HUDEP-2 (cell line): ENCODE results near the gene EEFSEC.

Experiments used
- DNase-seq, 76 experiments: peaks; one replicate each; lab custom pipeline; 2025; ENCODE audit not compliant: unreplicated experiment in 76 of 76; lab: John Stamatoyannopoulos, UW

EEFSEC gene

DNA sequence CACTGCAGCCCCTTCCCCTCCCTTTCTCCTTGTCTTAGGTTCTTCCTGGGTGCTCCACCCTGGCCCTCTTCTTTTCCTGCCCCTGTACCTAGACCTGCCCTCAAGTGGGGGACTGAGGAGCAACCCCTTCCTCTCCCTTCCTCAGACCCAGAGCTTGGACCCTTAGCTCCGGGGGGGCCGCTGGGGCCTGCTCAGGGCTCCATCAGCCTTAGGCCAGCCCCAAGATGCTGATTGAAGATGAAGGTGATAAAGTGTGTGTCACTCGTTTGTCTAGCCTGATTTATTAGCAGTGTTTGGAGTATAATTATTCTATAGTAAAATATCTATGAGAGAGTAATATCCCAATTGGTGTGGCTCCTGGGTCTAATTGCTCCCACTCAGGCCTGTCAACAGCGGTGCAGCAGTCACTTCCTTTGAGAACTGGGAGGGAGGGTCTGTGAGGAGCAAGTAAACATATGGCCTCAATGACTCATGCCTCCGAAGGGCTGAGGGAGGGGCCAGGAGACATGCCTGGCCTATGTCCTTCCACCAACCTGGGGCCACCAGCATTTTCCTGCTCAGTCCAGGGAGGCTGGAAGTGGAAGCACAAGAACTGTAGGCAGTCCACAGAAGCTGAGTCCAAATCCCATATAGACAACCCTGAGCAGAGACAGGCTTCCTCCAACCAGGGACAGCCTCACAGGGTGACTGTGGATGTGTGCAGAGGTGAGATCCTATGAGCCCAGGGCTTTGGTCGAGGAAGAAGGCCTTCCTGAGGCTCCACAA lies 190.2 kb downstream of the EEFSEC start:
- DNase-seq = peak in 2 of 76 experiments; percentile 1 to 7

DNA sequence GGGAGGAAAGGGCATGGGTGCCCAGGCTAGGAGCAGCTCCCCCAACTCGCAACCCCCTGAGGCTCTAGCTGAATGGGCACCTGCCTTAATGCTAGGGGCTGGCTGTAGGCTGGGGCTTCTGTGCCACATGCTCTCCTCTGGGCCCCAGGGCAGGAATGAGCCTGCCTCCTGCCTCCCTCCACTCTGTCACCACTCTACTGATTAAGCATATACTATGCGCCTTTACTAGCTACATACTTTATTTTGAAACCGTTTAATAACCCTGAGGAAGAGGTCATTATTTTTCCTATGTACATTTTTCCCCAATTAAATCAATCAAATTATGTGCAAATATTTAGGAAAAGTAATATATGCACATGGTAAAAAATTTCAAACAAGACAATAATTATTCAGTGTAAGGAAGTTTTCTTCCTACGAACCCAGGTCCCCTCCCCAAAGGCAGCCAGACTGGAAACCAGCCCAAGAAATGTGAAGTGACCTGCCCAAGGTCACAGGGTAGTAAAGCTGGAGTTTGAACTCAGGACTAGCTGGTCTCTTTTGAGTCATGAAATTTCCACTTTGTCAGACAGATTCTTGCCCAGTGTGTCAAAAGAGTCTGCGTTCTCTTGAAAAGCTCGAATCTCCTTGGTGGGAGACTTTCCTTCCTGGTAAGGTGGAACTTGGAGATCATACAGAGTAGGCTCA lies 190.9 kb downstream of the EEFSEC start:
- DNase-seq = no peak

DNA sequence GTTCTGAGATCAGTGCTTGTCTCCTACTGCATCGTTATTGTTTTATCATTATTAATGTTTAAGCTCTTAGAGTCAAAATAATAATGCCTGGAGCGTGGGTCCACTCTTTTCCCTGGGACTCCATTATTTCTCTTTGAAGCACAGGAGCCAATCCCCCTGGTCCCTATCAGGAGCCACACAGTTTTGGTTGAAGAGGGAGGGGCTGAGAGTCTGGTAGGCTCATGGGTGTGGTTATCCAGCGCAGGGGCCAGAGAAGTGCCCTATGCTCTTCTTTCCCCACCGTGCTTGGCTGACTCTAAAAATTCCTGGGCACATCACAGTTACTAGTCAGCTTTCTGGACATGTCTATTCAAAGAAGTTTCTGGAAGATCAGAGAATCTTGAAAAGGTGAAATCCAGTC lies 191.9 kb downstream of the EEFSEC start:
- DNase-seq = peak in 5 of 76 experiments; percentile 5 to 23 (median 12)

DNA sequence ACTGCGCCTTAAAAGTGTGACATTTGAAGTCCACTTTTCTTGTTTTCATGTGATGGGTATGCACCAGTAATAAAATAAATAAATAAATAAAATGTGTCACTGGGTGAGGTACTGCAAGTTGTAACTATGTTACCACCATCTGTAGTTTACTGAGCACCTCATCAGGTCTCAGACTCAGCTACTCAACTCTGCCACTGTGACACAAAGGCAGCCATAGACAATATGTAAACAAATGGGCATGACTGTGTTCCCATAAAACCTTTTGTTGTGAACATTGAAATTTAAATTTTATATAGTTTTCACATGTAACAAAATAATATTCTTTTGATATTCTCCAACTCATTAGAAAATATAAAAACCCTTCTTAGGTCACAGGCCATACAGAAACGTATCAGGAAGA lies 193.3 kb downstream of the EEFSEC start:
- DNase-seq = no peak

DNA sequence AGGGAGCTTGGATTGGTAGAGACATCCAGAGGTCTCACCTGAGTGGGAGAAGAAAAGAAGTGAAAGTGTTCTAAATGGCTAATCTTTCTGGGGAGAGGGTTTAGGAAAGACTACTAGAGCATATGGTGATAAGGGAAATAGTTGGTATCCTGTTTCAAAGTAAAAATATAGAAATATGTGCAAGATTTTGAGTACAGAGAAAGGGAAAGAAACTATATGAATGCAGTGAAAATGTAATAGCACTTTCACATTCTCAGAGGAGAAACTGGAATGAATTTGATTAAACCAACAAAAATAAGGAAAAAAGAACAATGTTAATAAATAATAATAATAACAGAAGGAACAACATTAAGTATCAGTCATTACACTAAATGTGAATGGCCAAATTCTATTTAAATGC lies 194.0 kb downstream of the EEFSEC start:
- DNase-seq = no peak

DNA sequence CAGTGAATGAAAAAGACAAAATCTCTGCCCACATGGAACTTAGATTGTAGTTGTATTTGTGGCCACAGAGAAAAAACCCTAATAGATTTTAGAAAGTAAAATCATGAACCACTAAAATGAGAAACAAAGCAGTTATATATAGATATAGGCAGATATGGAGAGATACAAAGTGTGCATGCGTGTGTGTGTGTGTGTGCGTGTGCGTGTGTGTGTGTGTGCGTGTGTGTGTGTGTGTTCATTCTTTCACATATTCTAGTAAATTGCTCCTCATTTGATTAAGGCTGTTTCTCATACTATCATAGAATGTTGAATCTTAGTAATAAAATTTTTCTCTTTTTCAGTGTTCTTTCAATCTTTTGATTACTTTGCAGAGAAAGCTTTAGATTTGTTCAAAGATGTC lies 194.8 kb downstream of the EEFSEC start:
- no peak for DNase-seq

DNA sequence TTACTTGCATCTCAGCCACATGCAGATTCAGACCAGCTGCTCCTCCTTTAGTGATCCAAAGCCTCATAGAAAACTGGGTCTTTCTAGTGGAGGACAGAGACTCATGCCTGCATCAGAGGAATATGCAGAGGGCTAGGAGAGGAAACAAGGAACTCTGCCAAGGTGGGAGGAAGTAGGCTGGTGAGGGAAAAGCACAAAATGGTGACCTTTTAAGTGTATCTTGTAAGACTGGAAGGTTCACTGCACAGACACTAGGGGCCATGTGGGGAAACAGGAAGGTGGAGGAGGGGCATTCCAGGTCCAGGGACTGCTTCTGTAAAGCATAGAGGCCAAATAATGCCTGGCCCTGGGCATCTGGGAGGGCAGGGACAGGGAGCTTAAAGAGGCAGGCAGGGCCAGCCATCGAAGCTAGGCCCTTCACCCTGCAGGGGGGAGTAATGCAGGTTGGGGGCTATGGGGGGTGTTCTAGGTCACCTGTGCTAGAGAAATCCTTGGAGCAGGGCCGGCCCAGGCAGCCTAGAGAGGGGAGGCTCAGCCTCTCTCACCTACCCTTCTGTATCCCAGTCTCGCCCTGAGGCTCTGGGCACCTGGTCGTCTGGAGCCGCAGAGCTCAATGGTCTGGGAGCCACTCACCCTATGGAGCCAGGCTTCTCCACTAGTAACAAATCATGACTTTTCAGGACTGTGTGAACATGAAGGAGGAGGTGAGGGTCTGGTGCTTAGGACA lies 195.7 kb downstream of the EEFSEC start:
- no peak for DNase-seq

DNA sequence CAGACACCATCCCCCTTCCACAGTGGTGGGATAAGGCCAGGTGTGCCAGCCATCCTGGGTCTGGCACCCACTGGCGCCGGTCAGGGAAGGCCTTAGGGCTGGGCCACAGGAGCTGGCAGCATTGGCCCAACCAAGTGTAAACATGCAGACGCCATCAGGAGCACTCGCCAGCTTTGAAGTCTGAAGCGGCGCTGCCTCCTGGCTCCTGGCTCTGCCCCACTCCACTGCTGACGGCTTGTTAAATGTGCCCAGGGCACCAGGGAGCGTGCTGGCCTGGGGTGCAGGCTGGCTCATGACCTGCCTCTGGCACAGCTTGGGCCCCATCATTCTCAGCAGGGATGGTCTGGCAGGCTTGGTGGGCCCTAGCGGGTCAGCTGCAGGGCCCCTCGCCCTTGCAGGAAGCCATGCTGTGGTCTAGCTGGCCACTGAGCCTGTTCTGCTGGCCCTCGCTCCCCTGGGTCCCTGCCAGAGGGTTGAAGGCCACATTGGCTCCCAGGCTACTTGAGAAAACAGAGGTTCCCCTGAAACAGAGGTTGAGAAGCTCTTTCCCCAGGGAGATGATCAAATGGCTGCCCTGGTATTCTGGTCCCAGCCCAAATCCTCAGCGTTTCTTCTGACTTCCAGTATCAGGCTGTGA lies 196.8 kb downstream of the EEFSEC start:
- no peak for DNase-seq

DNA sequence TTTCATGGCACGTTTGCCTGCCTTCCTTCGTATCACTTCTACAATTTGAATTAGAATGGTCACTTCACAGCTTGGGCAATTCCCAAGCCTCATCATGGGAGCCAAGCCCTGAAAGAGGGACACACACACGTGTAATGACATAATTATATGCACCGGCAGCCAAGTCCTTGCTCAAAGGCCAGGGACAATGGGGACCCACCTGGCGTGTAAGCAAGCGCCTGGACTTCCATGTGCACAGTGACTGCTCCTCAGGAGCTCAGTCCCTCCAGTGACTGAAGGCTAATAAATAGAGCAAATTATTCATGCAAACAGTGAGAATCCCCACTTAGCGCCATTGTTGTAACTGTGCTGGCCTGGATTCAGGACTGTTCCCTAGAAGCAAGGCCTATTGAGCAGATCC lies 198.3 kb downstream of the EEFSEC start:
- no peak for DNase-seq

DNA sequence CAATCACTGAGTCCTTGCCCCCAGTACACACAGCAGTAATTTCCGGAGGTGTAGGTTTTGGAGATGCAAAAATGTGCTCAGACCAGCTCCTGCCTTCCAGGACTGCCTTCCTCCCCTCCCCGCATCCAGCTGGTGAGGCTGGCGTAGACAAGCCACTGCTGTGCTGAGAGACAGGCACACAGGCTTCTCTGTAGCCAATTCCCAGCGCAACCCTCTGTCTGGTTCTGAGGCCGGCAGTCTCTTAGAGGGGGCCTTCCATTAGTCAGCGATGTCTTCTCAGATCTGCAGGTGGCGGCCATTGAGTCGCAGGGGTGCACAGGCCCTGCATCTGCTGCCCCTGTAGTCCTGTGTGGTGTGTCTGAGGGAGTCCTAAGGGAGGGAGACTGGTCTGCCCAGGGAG lies 199.0 kb downstream of the EEFSEC start:
- no peak for DNase-seq

DNA sequence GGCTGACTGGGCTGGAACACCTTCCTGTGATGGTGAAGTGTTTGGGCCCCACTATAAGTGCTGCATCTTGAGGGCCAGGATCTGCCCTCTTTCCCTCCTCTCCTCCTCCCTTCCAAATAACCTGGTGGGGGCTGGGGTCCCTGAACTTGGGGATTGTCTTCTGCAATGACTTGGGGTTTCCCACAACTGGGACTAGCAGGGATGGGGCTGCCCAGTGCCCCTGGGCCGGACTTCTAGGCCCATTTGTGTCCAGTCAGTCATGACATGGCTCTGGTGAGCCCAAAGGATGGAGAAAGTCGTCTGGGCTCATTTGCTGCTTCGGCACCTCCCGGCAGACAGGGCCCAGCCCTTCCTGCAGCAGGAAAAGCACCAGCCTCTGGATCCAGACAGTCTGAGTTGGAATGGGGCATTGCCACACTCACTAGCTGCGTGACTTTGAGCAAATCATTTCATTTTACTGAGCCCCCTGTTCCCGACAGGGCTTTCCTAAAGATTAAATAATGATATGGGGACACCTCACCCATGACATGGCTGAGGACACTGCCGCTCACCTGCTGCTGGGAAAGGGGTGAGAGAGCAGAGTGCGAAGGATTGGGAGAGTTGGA lies 200.2 kb downstream of the EEFSEC start:
- DNase-seq = no peak

DNA sequence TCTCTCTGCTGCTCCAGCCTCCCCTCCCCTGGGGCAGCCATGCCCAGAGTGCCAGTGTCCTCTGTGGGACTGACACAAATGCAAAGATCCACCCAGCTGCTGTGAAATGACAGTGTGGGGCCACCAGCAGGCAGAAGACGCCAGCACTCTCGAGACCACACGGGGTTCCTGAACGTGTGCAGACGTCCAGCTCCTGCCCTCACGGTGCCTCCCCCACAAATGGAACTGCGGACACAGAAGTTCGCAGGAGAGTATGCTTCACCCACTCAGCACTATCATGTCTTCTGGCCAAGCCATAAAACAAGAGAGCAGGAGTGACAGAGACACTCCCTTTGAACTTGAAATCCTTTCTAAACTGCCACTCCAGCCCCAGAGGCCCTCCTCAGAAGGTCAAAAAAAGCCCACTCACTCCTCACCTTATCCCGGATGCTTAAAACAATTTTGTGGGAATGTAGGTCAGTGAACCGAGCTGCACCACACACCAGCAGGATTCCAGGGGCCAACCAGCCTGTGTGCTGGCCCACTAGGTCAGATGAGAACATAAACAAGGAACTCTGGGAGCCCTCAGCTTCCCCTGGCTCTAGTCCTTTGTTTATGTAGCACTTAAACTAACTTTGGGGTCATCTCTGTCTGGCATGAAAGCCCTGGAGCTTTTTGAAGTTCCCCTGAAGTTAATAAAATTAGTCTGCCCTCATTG lies 200.9 kb downstream of the EEFSEC start:
- DNase-seq = no peak

DNA sequence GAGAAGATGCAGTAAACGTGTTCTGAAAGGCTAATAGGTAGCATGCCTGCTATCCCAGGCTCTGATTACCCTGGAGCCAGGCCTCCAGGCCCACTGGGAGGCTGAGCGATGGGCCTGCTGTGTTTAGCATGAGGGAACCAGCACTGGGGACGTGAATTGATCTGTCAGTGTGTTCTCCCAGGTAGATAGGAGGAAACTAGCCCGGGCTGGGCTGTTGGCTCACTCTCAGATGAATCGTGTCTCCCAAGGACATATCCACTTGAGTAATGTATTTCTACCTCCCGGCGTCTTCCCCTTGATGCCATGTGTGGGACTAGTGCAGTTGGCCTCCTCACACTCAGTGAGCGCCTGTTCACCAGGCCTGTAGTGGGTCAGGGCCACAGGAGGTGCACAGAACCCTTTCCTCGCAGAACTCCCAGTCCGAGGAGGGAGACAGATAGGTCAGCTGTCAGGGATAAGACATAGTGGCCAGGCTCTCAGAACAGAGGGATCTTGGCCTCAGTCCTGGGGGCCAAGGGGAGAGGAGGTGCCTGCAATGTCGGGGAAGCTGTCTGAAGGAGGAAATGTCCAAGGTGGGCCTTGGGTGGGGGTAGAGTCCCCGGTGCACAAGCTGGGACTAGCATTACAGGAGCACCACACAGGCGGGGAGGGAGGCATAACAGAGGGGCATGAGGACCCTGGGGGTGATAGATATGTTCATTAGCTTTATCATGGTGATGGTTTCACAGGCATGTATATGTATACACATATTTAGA lies 201.7 kb downstream of the EEFSEC start:
- DNase-seq = no peak

DNA sequence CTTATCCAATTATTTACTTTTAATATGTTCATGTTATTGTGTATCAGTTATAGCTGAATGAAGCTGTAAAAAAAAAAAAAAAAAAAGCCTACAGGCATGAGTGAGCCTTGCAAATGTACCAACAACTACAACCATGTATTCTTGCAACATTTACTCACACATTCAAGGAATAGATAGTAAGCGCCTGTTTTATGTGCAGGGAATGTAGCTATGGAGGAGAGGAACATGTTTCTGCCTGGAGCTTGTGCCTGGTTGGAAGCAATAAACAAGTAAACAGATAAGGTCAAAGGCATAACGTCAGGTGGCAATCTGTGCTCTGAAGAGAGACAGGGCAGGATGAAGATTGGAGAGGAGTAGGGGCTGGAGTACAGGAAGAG lies 202.2 kb downstream of the EEFSEC start:
- DNase-seq = no peak

DNA sequence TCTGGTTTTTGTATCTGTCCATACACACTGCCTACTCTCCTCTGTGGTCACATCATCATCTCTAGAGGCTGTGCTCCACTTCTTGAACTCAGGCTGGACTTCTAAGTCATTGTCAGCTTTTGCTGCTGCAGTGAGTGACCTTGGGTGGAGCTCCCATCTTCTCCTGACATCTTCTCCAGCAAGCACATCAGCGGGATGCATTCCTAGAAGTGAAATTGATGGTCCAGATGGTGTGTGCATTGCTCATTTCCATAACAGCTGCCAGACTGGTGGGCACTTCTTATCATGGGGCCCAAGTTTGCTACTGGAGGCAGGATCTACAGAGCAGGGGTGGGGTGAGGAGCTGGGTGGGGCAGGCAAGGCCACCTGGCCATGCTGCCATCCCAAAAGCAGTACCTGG lies 203.5 kb downstream of the EEFSEC start:
- DNase-seq = no peak

DNA sequence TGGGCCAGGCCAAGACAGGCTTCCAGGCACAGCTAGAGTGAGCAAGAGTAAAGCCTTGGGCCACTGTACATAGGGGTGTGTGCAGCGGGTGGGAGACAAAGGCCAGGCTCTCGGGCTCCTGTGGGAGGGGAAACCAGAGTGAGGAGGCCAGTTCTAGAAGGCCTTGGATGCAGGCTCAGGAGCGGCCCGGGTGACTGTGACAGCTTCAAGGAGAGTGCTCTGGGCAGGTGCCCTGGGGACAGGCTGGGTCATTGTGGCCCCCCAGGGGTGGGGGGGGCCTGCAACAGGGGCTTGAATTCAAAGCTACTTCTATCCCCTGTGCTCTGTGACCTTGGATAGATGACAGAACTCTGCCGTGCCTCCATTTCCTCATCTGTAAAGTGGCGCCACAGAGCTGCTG lies 204.3 kb downstream of the EEFSEC start:
- DNase-seq = no peak

DNA sequence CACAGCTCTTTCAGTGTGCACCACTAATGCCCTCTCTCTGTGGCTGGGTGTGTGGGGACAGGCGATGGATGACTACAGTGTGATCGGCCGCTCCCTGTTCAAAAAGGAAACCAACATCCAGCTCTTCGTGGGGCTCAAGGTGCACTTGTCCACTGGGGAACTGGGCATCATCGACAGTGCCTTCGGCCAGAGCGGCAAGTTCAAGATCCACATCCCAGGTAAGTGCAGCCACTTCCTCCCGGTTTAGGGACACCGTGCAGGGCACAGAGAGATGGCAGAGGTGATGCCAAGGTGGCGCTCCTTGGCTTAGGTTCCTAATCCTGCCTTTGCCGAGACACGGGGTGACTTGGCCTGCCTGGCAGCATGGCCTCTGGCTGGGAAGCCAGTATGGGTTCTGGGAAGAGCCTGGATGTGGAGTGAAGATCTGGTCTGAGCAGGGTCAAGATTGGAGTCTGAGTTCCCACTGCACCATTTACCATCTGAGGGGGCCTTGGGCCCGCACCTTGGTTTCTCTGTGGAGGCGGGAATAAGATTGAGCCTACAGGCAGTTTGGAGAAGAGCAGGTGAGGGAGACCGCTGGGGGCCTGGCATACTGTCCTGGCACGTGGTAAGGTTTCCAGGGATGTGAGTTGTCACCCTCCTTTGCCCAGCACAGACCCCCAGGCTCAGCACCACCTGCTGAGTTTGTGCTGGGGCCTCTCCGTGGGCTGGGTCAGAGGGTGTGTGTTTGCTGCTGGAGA lies 205.0 kb downstream of the EEFSEC start:
- no peak for DNase-seq

DNA sequence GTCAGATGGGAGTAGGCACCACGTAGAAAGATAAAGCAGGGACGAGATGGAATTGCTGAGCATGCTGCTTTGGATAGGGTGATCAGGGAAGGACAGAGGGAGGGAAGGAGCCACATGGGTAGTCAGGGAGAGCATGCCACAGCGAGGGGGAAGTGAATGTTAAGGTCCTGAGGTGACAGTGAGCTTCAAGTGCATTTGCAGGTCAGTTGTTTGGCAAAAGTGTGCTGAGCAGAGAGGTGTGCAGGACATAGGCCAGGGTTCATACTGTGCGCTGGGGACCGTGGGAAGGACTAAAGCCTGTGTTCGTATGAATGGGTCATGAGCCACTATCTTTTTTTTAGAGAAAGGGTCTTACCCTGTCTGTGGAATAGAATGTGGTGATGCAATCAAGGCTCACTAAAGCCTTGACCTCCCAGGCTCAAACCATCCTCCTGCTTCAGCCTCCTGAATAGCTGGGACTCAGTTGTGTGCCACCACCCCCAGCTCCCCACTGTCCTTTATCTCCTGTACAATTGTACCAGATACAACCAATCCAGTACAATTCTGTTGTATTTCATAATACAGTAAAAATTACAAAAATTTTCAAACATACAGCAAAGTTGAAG lies 205.9 kb downstream of the EEFSEC start:
- no peak for DNase-seq
